Retinal pigment epithelial cell (primary cell): Measurements from ENCODE around the gene GBGT1.

Source experiments
- DNase-seq: peaks from one replicate; pipeline ENCODE4 v3.0.0-alpha.2; 2010; ENCODE audit warnings: low read depth
- H3K4me3 ChIP-seq: 2 replicates; pipeline ENCODE4 v1.5.1; 2011; ENCODE audit warnings: mild to moderate bottlenecking, low read length, control low read depth, moderate library complexity
- TF ChIP-seq, protein P1 (sequence below): conservative IDR thresholded peaks from 2 replicates; pipeline ENCODE4 v1.5.1; 2011; ENCODE audit warnings: low read depth, low read length, control low read depth, inconsistent platforms

GBGT1 gene

DNA sequence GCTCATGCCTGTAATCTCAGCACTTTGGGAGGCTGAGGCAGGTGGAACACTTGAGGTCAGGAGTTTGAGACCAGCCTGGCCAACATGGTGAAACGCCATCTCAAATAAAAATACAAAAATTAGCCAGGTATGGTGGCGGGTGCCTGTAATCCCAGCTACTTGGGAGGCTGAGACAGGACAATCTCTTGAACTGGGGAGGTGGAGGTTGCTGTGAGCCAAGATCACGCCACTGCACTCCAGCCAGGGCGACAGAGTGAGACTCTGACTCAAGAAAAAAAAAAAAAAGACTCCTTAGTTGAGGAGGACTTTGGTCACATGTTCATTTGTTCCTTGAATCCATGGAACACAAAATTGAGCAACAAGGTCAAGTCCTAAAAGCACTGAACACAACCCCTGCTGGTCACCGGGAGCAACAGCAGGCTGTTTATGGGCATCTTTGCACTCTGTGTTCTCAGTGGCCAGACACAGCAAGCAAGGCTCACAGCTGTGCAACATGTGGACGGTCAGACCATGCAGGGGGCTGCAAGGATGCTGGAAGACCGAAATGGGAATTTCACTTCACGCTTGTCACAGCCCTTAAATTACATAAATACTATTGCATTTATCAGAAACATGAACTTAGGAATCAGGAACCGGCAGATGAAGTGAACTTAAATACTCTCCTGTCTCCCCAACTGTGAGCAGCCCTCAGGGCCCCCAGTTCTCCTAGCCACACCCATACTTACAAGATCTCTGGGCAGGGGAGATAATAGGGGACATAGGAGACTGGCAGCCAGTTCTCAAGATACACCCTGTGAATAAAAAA, 2.8 kb downstream of the GBGT1 start:
- no peak overlapping the region for H3K4me3 ChIP-seq
- TF ChIP-seq, protein P1, sequence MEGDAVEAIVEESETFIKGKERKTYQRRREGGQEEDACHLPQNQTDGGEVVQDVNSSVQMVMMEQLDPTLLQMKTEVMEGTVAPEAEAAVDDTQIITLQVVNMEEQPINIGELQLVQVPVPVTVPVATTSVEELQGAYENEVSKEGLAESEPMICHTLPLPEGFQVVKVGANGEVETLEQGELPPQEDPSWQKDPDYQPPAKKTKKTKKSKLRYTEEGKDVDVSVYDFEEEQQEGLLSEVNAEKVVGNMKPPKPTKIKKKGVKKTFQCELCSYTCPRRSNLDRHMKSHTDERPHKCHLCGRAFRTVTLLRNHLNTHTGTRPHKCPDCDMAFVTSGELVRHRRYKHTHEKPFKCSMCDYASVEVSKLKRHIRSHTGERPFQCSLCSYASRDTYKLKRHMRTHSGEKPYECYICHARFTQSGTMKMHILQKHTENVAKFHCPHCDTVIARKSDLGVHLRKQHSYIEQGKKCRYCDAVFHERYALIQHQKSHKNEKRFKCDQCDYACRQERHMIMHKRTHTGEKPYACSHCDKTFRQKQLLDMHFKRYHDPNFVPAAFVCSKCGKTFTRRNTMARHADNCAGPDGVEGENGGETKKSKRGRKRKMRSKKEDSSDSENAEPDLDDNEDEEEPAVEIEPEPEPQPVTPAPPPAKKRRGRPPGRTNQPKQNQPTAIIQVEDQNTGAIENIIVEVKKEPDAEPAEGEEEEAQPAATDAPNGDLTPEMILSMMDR, result peak; percentile 83
- DNase-seq, result no peak

DNA sequence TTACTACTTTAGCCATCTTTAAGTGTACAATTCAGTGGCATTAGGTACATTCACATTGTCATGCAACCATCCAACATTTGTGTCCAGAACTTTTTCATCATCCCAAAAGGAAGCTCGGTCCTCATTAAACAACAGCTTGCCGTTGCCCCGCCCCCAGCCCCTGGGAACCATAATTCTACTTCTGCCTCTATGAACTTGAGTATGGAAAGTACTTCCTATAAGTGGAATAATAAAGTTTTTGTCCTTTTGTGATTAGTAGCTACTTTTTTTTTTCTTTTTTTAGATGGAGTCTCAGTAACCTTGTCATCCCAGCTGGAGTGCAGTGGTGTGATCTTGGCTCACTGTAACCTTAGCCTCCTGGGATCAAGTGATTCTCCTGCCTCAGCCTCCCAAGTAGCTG, 5.0 kb downstream of the GBGT1 start:
- no peak overlapping the region for H3K4me3 ChIP-seq
- TF ChIP-seq, protein P1, result no peak
- no peak for DNase-seq

DNA sequence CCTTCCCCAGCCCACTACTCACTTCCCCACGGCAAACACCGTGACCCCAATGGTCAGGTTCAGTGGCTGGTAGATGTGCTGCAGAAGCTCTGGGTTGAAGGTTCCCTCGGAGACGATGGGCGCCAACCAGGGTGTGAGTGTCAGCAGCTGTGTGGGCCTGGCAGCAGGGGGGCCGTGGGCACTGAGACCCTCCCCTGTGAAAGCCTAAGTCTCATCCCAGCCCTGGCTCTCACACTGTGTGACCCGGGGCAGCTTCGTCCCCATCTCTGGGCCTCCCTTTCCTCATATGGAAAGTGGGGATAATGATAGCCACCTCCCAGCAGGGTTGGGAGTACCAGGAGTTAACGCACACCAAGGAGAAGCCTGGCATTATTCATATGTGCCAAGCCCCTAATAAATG, 8.6 kb downstream of the GBGT1 start:
- TF ChIP-seq, protein P1, result no peak
- no peak overlapping the region for H3K4me3 ChIP-seq
- DNase-seq, result no peak

DNA sequence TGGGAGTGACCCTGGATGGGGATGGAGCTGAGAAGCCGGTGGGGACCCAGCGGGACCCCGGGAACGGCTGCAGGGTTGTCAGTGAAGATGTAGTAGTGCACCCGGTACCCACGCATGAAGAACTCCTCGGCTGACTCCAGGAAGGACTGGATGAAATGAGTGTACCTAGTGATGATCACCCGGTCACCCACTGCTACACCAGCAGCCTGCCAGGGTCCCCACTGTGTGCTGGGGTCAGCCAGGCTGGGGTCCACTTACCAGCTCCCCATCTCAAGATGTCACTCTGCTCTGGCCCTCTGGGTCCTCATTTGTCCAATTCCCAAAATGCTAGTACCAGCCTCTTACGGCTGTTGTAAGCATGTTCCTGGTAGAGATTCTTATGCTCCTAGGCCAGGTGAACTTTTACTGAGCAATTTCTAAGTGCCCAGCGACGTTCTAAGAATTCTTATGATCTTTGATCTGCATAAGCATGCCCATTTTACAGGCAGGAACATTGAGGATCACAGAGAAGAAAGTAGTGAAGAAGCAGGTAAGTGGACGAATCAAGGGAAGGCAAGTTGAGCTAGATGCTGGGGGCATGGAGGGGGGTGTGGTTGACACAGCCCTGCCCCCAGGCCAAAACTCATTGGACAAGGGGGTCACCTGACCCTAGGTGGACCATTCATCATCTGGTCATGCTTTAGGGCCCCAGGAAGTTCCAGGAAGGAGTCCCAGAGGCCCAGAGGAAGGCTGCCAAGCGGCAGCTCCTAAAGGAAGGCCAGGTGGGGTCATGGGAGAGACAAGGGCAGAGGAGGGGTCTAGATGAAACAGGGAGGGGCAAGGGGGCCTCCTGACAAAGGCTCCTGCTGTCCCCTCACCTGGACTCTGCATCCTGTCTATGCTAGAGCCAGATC, 9.4 kb downstream of the GBGT1 start:
- no peak for DNase-seq
- TF ChIP-seq, protein P1, result no peak
- no peak overlapping the region for H3K4me3 ChIP-seq

DNA sequence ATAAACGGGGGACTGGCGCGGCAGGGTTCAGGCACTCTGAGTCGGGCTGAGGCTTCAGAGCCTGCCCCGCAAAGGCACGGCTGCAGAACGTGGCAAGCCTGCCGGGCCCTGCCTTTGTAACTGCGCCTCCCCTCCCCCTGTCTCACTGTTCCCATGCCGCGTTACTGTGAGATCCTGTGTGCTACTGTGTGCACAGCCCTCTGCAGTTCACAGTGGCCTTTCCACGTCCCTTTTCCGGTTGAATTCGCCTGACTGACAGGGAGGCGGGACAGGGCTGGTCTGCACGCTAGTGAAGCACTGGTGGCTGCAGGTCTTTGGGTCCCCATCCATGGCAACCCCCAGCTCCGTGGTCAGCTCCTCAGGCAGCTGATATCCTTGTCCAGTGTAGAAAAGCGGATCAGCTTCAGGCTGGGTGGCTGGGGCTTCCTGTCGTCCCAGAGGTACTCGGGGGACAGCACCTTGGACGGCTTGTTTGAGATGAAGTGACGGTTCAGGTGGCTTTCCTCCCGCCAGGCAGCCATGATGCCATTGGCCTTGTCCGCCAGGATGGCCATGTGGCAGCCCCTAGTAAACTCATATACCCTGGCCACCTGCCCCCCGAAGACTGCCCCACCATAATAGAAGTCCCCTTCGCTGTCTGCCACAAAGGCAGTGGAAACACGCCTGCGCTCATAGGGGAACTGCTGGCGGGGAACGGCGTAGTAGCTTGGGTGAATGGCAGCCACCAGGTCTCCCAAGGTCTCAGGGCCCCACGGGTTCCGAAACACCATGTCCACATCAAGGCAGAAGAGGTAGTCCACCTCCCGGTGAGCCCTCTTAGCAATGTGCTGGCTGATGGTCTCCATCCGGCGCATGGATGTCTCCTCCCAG, 10.3 kb downstream of the GBGT1 start:
- TF ChIP-seq, protein P1, result no peak
- no peak overlapping the region for H3K4me3 ChIP-seq
- DNase-seq, result no peak

DNA sequence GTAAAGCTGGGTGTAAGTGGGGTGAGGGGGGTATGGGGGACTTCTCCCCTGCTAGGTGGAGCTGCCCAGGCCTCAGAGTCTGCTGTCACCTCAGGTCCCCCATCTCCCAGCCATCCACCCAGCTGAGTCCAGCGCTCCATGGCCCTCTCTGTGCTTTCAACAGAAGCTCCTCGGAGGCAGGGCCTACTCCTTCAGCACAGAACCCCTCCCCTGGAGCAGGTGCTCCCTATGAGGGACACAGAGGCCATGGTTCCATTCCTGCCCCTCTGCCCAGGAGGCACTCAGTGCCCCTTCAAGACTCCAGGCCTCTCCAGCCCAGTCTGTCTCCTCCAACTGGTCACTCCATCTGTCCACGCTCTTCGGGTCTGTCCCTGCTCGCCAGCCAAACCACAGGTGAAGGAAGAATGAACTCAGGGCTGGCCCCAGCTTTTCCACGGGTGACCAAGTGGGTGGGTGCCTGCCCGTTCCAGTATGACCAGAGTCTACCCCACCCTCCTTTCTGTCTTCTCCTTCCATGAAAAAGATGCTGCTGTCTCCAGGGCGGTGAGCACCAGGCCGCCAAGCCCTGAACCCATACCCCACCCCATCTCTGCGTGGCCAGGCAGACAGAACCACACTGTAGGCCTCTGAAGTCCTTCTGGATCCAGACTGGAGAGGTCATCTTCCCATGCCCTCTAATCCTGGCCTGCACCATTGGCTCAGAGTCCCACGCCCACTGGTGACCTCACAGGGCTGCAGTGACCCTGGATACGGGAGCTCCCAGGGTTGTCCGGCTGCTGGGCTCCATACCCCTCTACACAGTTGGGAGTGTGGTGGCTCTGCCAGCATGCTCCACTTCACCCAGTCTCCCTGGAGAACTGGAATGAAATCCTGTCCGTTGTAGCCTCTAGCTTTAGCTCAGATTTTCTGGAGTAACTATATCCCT, 11.9 kb downstream of the GBGT1 start:
- no peak overlapping the region for H3K4me3 ChIP-seq
- TF ChIP-seq, protein P1, result no peak
- DNase-seq, result no peak
